Measurements from ENCODE around the gene KLHL29. TPM values are rescaled to one million over a fixed set of nuclear protein-coding genes. Genes with fewer than 3 reads are reported as not detected.

KLHL29 gene
- polyA plus RNA-seq, 1 of the 3 experiments (the other 2 are of a cell fraction) = 4.6 TPM

- H3K79me2 ChIP-seq (ENCODE audit: insufficient read depth) = no peaks in the 10 kb centered on the region
- CTCF ChIA-PET = interaction anchor here (0.5 to 2.4 kb wide), 2 partner anchors 9 to 50 kb away, joined by 3 to 6 read pairs; no protein-coding TSS in a partner anchor
- peak; percentile 59 for DNase-seq
Measured at GRCh38 chr2:23668756-23669304, 283.9 kb downstream of the KLHL29 start.

More at GRCh38 chr2:23668756-23669304, 283.9 kb downstream of the KLHL29 start:
- no peaks in the 10 kb centered on the region for H3K27me3 ChIP-seq (ENCODE audit: insufficient read depth)
- H4K20me1 ChIP-seq (ENCODE audit: insufficient read depth) = no peaks in the 10 kb centered on the region
- H3K9me3 ChIP-seq = no peaks in the 10 kb centered on the region
- H3K4me2 ChIP-seq = no peak overlapping the region
- H3K9me2 ChIP-seq = no peaks in the 10 kb centered on the region
- H3K4me3 ChIP-seq (ENCODE audit: low read depth in 2 of 2, low read length in 1 of 2) = no peak overlapping the region
- TF ChIP-seq USF2 (IDR thresholded peaks at IDR 0.05; ENCODE audit: borderline replicate concordance, low read depth, low read length) = no peak
- TF ChIP-seq JUND (IDR thresholded peaks at IDR 0.05) = no peak
- TF ChIP-seq REST (IDR thresholded peaks at IDR 0.05; ENCODE audit: low read depth, low read length) = no peak
- no peak for TF ChIP-seq USF1 (IDR thresholded peaks at IDR 0.05; ENCODE audit: borderline replicate concordance, low read depth)
- no peak for TF ChIP-seq MAX (IDR thresholded peaks at IDR 0.05; ENCODE audit: low read depth)
- no peak for TF ChIP-seq FOXM1 (IDR thresholded peaks at IDR 0.05; ENCODE audit: low read depth)
- TF ChIP-seq NRF1 (IDR thresholded peaks at IDR 0.05; ENCODE audit: low read depth, low read length) = no peak
- no peak for TF ChIP-seq RAD21 (IDR thresholded peaks at IDR 0.05; ENCODE audit: low read length)
- no peak for TF ChIP-seq IRF3 (IDR thresholded peaks at IDR 0.05; ENCODE audit: low read depth, low read length)
- no peak for TF ChIP-seq TAF1 (IDR thresholded peaks at IDR 0.05; ENCODE audit: borderline replicate concordance, low read depth, low read length)
- TF ChIP-seq SIN3A (IDR thresholded peaks at IDR 0.05; ENCODE audit: borderline replicate concordance, low read depth, low read length) = no peak
- no peak for TF ChIP-seq FOXJ3 (CRISPR knock-in tag; IDR thresholded peaks at IDR 0.05)
- no peak for TF ChIP-seq ELF1 (IDR thresholded peaks at IDR 0.05)
- TF ChIP-seq PBX3 (IDR thresholded peaks at IDR 0.05) = no peak
- TF ChIP-seq SMC3 (IDR thresholded peaks at IDR 0.05; ENCODE audit: low read depth, low read length) = no peak
- TF ChIP-seq YY1 (IDR thresholded peaks at IDR 0.05; ENCODE audit: low read depth) = no peak
- TF ChIP-seq MXI1 (IDR thresholded peaks at IDR 0.05; ENCODE audit: low read depth, low read length) = no peak
- no peak for TF ChIP-seq TCF12 (IDR thresholded peaks at IDR 0.05)
- TF ChIP-seq RFX5 (IDR thresholded peaks at IDR 0.05; ENCODE audit: low read length) = no peak
- TF ChIP-seq RXRA (IDR thresholded peaks at IDR 0.05; ENCODE audit: borderline replicate concordance, low read depth) = no peak
- no peak overlapping the region for H2AFZ ChIP-seq (ENCODE audit: low read depth)
- POLR2A ChIA-PET = no interaction called here
- peak overlapping the region in 1 of 2 experiments; percentile 96; a peak in 2 of 4 replicates for H3K27ac ChIP-seq (ENCODE audit: low read depth in 2 of 2, low read length in 1 of 2)
- H3K4me1 ChIP-seq (ENCODE audit: control insufficient read depth in 1 of 2, insufficient read depth in 2 of 2, low read depth in 1 of 2, low read length in 1 of 2) = peaks cover 7 to 74% of the 10 kb centered on the region in 2 experiments; a peak in 1 of 4 replicates
- H3K36me3 ChIP-seq (replicated peaks in 1 of 2; ENCODE audit: control insufficient read depth in 1 of 2, insufficient read depth in 2 of 2, low read length in 1 of 2) = no peaks in the 10 kb centered on the region
- H3F3A ChIP-seq (replicated peaks; ENCODE audit: insufficient read depth) = no peaks in the 10 kb centered on the region
- WGBS (ENCODE audit: low lambda C conversion rate) = 82% methylated on average over 10 of the region's 12 CpGs
- H3K9ac ChIP-seq = no peak overlapping the region

Measured in SK-N-SH (cell line).